IMR-90 (cell line): ENCODE measurements around the gene APEX1. TPM values are rescaled to one million over a fixed set of nuclear protein-coding genes. Genes with fewer than 3 reads are reported as not detected.
A peak's percentile ranks its signal among the peaks of the same experiment; 100 is the strongest.

Experiments used
- ATAC-seq: fragments of 200-7000 bp; cut with Tn5 transposase; 2 replicates; pipeline ENCODE4 v1.9.1; 2020; ENCODE audit warnings: low read depth, mild to moderate bottlenecking, moderate library complexity
- BruUV-seq: library from RNA; stranded (reverse); fragments of 400-500 nt; replicated peaks from 2 replicates; lab custom pipeline; 2021; lab: Mats Ljungman, UMichigan
- CTCF ChIA-PET: fragments of 300-600 bp; formaldehyde crosslinking; extraction: SDS; loops from one replicate; lab custom pipeline; 2021; ENCODE audit warnings: antibody characterized with exemption; lab: Yijun Ruan, JAX
- POLR2A ChIA-PET: fragments of 300-600 bp; sonication (Branson Sonifier 250); formaldehyde crosslinking; loops from one replicate; lab custom pipeline; 2022; ENCODE audit warnings: antibody characterized with exemption; ENCODE audit not compliant: unreplicated experiment; lab: Charles Lee
- DNase-seq: peaks from one replicate; pipeline ENCODE4 v3.0.0; 2013
- H2AFZ ChIP-seq: replicated peaks from 2 replicates; pipeline ENCODE3; 2013; ENCODE audit warnings: low read length, mild to moderate bottlenecking; ENCODE audit not compliant: poor library complexity
- H2AK5ac ChIP-seq: 2 replicates; pipeline ENCODE4 v1.6.1; 2013; ENCODE audit warnings: low read depth, low read length, inconsistent platforms
- H2AK9ac ChIP-seq: replicated peaks from 2 replicates; pipeline ENCODE3; 2013; ENCODE audit warnings: mild to moderate bottlenecking, low read depth, low read length, moderate library complexity; ENCODE audit not compliant: poor library complexity
- H2BK120ac ChIP-seq: 2 replicates; pipeline ENCODE4 v1.6.1; 2013; ENCODE audit warnings: low read depth, low read length, inconsistent platforms
- H2BK15ac ChIP-seq: 3 replicates; pipeline ENCODE4 v1.6.1; 2013; ENCODE audit warnings: low read depth, low read length, inconsistent platforms
- H2BK20ac ChIP-seq: 2 replicates; pipeline ENCODE4 v1.6.1; 2013; ENCODE audit warnings: low read depth, mild to moderate bottlenecking, inconsistent platforms, low read length, moderate library complexity
- H2BK5ac ChIP-seq: 2 replicates; pipeline ENCODE4 v1.6.1; 2013; ENCODE audit warnings: mild to moderate bottlenecking, low read depth, low read length, inconsistent platforms; ENCODE audit not compliant: poor library complexity, severe bottlenecking
- H3K14ac ChIP-seq: replicated peaks from 2 replicates; pipeline ENCODE4 v1.6.1; 2013; ENCODE audit warnings: low read depth, low read length, inconsistent platforms
- H3K18ac ChIP-seq: 2 replicates; pipeline ENCODE4 v1.6.1; 2013; ENCODE audit warnings: low read depth, low read length, control low read depth
- H3K23ac ChIP-seq: 2 replicates; pipeline ENCODE4 v1.6.1; 2013; ENCODE audit warnings: low read depth, low read length, inconsistent platforms
- H3K27ac ChIP-seq: 2 replicates; pipeline ENCODE4 v1.5.1; 2013; ENCODE audit warnings: mild to moderate bottlenecking, control low read depth, low read length; ENCODE audit not compliant: insufficient read depth
- H3K27me3 ChIP-seq: 2 replicates; pipeline ENCODE4 v1.6.1; 2013; ENCODE audit warnings: low read length; ENCODE audit not compliant: control insufficient read depth, insufficient read depth
- H3K36me3 ChIP-seq: 2 replicates; pipeline ENCODE4 v1.6.1; 2013; ENCODE audit warnings: low read length, mixed read lengths; ENCODE audit not compliant: control insufficient read depth, insufficient read depth
- H3K4ac ChIP-seq: 2 replicates; pipeline ENCODE4 v1.6.1; 2013; ENCODE audit warnings: low read depth, low read length, inconsistent platforms
- H3K4me1 ChIP-seq: 2 replicates; pipeline ENCODE4 v1.6.1; 2013; ENCODE audit warnings: low read length, mixed read lengths; ENCODE audit not compliant: control insufficient read depth, insufficient read depth
- H3K4me2 ChIP-seq: 2 replicates; pipeline ENCODE4 v1.6.1; 2013; ENCODE audit warnings: low read depth, mild to moderate bottlenecking, control low read depth, low read length, moderate library complexity
- H3K4me3 ChIP-seq: 2 replicates; pipeline ENCODE4 v1.5.1; 2013; ENCODE audit warnings: low read depth, mild to moderate bottlenecking, control low read depth, low read length, moderate library complexity; ENCODE audit not compliant: insufficient read depth
- H3K56ac ChIP-seq: 2 replicates; pipeline ENCODE4 v1.6.1; 2013; ENCODE audit warnings: low read length, inconsistent platforms; ENCODE audit not compliant: insufficient read depth; ENCODE audit errors: extremely low read depth
- H3K79me1 ChIP-seq, 2 experiments: 2 replicates each; pipeline ENCODE4 v1.6.1; 2013; ENCODE audit warnings: low read length in 2 of 2, inconsistent platforms in 1 of 2, low read depth in 1 of 2
- H3K9ac ChIP-seq: 2 replicates; pipeline ENCODE4 v1.6.1; 2013; ENCODE audit warnings: low read depth, low read length, control low read depth
- H3K9me1 ChIP-seq: 2 replicates; pipeline ENCODE4 v1.6.1; 2013; ENCODE audit warnings: low read length, inconsistent platforms; ENCODE audit not compliant: insufficient read depth
- H3K9me3 ChIP-seq: 2 replicates; pipeline ENCODE4 v1.6.1; 2013; ENCODE audit warnings: low read length; ENCODE audit not compliant: control insufficient read depth, insufficient read depth
- H4K20me1 ChIP-seq: 2 replicates; pipeline ENCODE4 v1.6.1; 2013; ENCODE audit warnings: low read length, inconsistent platforms; ENCODE audit not compliant: insufficient read depth
- H4K5ac ChIP-seq: 2 replicates; pipeline ENCODE4 v1.6.1; 2013; ENCODE audit warnings: mild to moderate bottlenecking, low read depth, low read length, control low read depth
- H4K8ac ChIP-seq, 2 experiments: 2 replicates each; pipeline ENCODE4 v1.6.1; 2013; ENCODE audit warnings: low read depth in 2 of 2, low read length in 2 of 2, control low read depth in 1 of 2, inconsistent platforms in 1 of 2
- H4K91ac ChIP-seq: 2 replicates; pipeline ENCODE4 v1.6.1; 2013; ENCODE audit warnings: low read depth, low read length, inconsistent platforms; ENCODE audit not compliant: insufficient read depth
- BHLHE40 ChIP-seq: fragments of 150-350 bp; IDR thresholded peaks from 2 replicates; pipeline ENCODE4 v1.6.1; 2016; ENCODE audit warnings: mild to moderate bottlenecking, low read depth, low read length
- CEBPB ChIP-seq: IDR thresholded peaks from 2 replicates; pipeline ENCODE4 v1.6.1; 2012; ENCODE audit warnings: low read depth, low read length, improper control_type of control experiment
- CHD1 ChIP-seq: IDR thresholded peaks from 2 replicates; pipeline ENCODE4 v1.6.1; 2012; ENCODE audit warnings: low read depth, low read length, improper control_type of control experiment
- CTCF ChIP-seq: conservative IDR thresholded peaks from 2 replicates; pipeline ENCODE4 v1.5.1; 2012; ENCODE audit warnings: mild to moderate bottlenecking, low read depth, low read length, improper control_type of control experiment
- ELK1 ChIP-seq: fragments of 150-350 bp; IDR thresholded peaks from 2 replicates; pipeline ENCODE4 v1.6.1; 2016; ENCODE audit warnings: low read depth, mild to moderate bottlenecking, low read length, moderate library complexity, borderline replicate concordance
- FOS ChIP-seq: fragments of 150-350 bp; IDR thresholded peaks from 2 replicates; pipeline ENCODE4 v1.6.1; 2016; ENCODE audit warnings: low read depth, low read length
- MAFK ChIP-seq: IDR thresholded peaks from 2 replicates; pipeline ENCODE4 v1.6.1; 2012; ENCODE audit warnings: low read depth, low read length, improper control_type of control experiment
- MAZ ChIP-seq: IDR thresholded peaks from 2 replicates; pipeline ENCODE4 v1.6.1; 2012; ENCODE audit warnings: low read depth, mild to moderate bottlenecking, low read length, improper control_type of control experiment, moderate library complexity, borderline replicate concordance
- MXI1 ChIP-seq: IDR thresholded peaks from 2 replicates; pipeline ENCODE4 v1.6.1; 2012; ENCODE audit warnings: low read depth, mild to moderate bottlenecking, low read length, moderate library complexity, borderline replicate concordance
- NFE2L2 ChIP-seq: fragments of 150-350 bp; IDR thresholded peaks from 2 replicates; pipeline ENCODE4 v1.6.1; 2016; ENCODE audit warnings: low read depth, mild to moderate bottlenecking, low read length
- POLR2A ChIP-seq: IDR thresholded peaks from 2 replicates; pipeline ENCODE4 v1.6.1; 2012; ENCODE audit warnings: mild to moderate bottlenecking, low read depth, low read length
- RAD21 ChIP-seq: IDR thresholded peaks from 2 replicates; pipeline ENCODE4 v1.6.1; 2012; ENCODE audit warnings: low read length, improper control_type of control experiment
- RCOR1 ChIP-seq: IDR thresholded peaks from 2 replicates; pipeline ENCODE4 v1.6.1; 2012; ENCODE audit warnings: mild to moderate bottlenecking, low read length, improper control_type of control experiment; ENCODE audit not compliant: insufficient replicate concordance
- RFX5 ChIP-seq: IDR thresholded peaks from 2 replicates; pipeline ENCODE4 v1.8.0; 2012; ENCODE audit warnings: low read depth, mild to moderate bottlenecking, low read length, moderate library complexity
- SMC3 ChIP-seq: fragments of 150-350 bp; IDR thresholded peaks from 2 replicates; pipeline ENCODE4 v1.6.1; 2016; ENCODE audit warnings: low read depth, mild to moderate bottlenecking, antibody characterized with exemption, low read length, moderate library complexity
- WGBS, 2 experiments: methylation state at CpG; one replicate each; pipeline versions ENCODE4 v1.1.5 to v1.1.7; 2013; ENCODE audit warnings: missing lambda C conversion rate in 2 of 2; ENCODE audit not compliant: insufficient read length in 1 of 2; ENCODE audit errors: extremely low coverage in 2 of 2; 5-methylcytosine and 5-hydroxymethylcytosine counted together
- dilution Hi-C: fragments of 300-500 bp; cut with HindIII; formaldehyde crosslinking; loops from one replicate; pipeline ENCODE4 v1.14.3; 2018; ENCODE audit warnings: low sequenced_read_pairs; ENCODE audit not compliant: unreplicated experiment
- in situ Hi-C: fragments of 300-500 bp; cut with MboI; formaldehyde crosslinking; loops from 3 replicates; pipeline ENCODE4 v1.14.3; 2019; ENCODE audit warnings: low sequenced_read_pairs, inconsistent platforms, mixed read lengths
- intact Hi-C: fragments of 100-400 bp; cut with micrococcal nuclease; formaldehyde crosslinking; loops from 2 replicates; pipeline ENCODE4 v1.10.0; 2022
- polyA plus RNA-seq, 3 experiments: library from polyadenylated mRNA; depleted of rRNA; stranded (reverse); fragments of >200 nt; gene quantifications; 2 replicates each; pipeline ENCODE4 v1.2.3, GENCODE V29; 2012; ENCODE audit warnings: low replicate concordance in 1 of 3
- total RNA-seq: library from RNA; depleted of rRNA; stranded (reverse); fragments of >200 nt; gene quantifications from 2 replicates; pipeline ENCODE4 v1.2.3, GENCODE V29; 2012

APEX1 gene
- total and polyA plus RNA-seq, 2 of the 4 experiments (the other 2 are of a cell fraction), result 125 to 241 TPM

GRCh38 chr14:20460458-20461224 is 5.6 kb downstream of the APEX1 start:
- H3K27ac ChIP-seq, result peak overlapping the region; percentile 54
- H2BK120ac ChIP-seq, result no peak overlapping the region
- H2BK5ac ChIP-seq, result peak overlapping the region; percentile 55
- dilution Hi-C loops, result no loop called here
- no peak overlapping the region for H2BK15ac ChIP-seq
- peak overlapping the region; percentile 60 for H3K9ac ChIP-seq
- peak overlapping the region; percentile 98 for H2AFZ ChIP-seq
- WGBS, 2 experiments, result 8% methylated on average over 14 of the region's 32 CpGs; no CpG with 5 or more reads in 1 of the 2 experiments
- no peak overlapping the region for H3K18ac ChIP-seq
- in situ Hi-C loops, result loop anchor here (25.0 kb wide), 1 partner anchor 627 kb away; the partner anchor contains the start of gene ZNF219
- ChIA-PET POLR2A (interaction anchor here (0.6 to 1.1 kb wide), 2 partner anchors 48 to 221 kb away, joined by 4 to 18 read pairs; no protein-coding TSS in a partner anchor), CTCF (no interaction called here)
- H2BK20ac ChIP-seq, result no peak overlapping the region
- peaks cover 22 to 37% of the 10 kb centered on the region in 2 experiments for H3K79me1 ChIP-seq
- 0 out of 2 replicates have a peak, but pooled peaks cover 3% of the 10 kb centered on the region for H4K20me1 ChIP-seq
- H3K4me2 ChIP-seq, result peak overlapping the region; percentile 98
- H2AK9ac ChIP-seq, result peak overlapping the region; percentile 95
- peak overlapping the region; percentile 53 for H3K4me3 ChIP-seq
- peak overlapping the region; percentile 53; the same call in 1 of the 2 replicates for H4K91ac ChIP-seq
- peaks cover 10% of the 10 kb centered on the region; the same call in 1 of the 2 replicates for H3K9me1 ChIP-seq
- H3K14ac ChIP-seq, result peak overlapping the region; percentile 65
- intact Hi-C loops, result loop anchor here (1.0 kb wide), 2 partner anchors 117 to 223 kb away; partner anchors contain the start of gene PARP2
- no peaks in the 10 kb centered on the region for H3K9me3 ChIP-seq
- H3K27me3 ChIP-seq, result no peaks in the 10 kb centered on the region
- DNase-seq, result no peak
- 0 out of 2 replicates have a peak, but pooled peaks cover 4% of the 10 kb centered on the region for H3K4me1 ChIP-seq
- H3K56ac ChIP-seq, result no peak overlapping the region
- H3K36me3 ChIP-seq, result peaks cover 21% of the 10 kb centered on the region
- H3K23ac ChIP-seq, result peak overlapping the region; percentile 94
- peak overlapping the region in 1 of 2 experiments; percentile 42; a peak in 1 of 4 replicates for H4K8ac ChIP-seq
- peak overlapping the region; percentile 64 for H3K4ac ChIP-seq
- BruUV-seq, result no TSS peak
- H4K5ac ChIP-seq, result no peak overlapping the region
- ATAC-seq, result peak; percentile 9
- H2AK5ac ChIP-seq, result peak overlapping the region; percentile 70
- TF ChIP-seq RCOR1 (no peak), SMC3 (no peak), FOS (no peak), POLR2A (no peak), CTCF (no peak), ELK1 (no peak), RFX5 (no peak), CEBPB (no peak), MAZ (no peak), BHLHE40 (no peak), RAD21 (no peak), MXI1 (no peak), CHD1 (no peak), NFE2L2 (no peak), MAFK (no peak)
